Hepatocyte (in vitro differentiated cells): ENCODE results near the gene ZKSCAN2. TPM values are rescaled to one million over a fixed set of nuclear protein-coding genes. Genes with fewer than 3 reads are reported as not detected.

ENCODE experiments used
- DNase-seq: peaks from one replicate; pipeline ENCODE4 v3.0.0-alpha.2; 2016; ENCODE audit warnings: low spot score
- H2AFZ ChIP-seq: fragments of 200-600 bp; sonication (generic); 2 replicates; pipeline ENCODE4 v1.6.0; 2016; ENCODE audit warnings: antibody characterized with exemption, mild to moderate bottlenecking
- H3K27ac ChIP-seq: fragments of 200-600 bp; sonication (generic); 2 replicates; pipeline ENCODE4 v1.5.1; 2016; ENCODE audit warnings: mild to moderate bottlenecking
- H3K27me3 ChIP-seq: fragments of 200-600 bp; sonication (generic); 2 replicates; pipeline ENCODE4 v1.6.1; 2016
- H3K36me3 ChIP-seq: fragments of 200-600 bp; sonication (generic); replicated peaks from 2 replicates; pipeline ENCODE4 v1.5.1; 2016; ENCODE audit warnings: low read depth; ENCODE audit not compliant: insufficient read depth
- H3K4me1 ChIP-seq: fragments of 200-600 bp; sonication (generic); 2 replicates; pipeline ENCODE4 v1.5.1; 2016; ENCODE audit warnings: mild to moderate bottlenecking, moderate library complexity; ENCODE audit not compliant: insufficient read depth
- H3K4me2 ChIP-seq: fragments of 200-600 bp; sonication (generic); 2 replicates; pipeline ENCODE4 v1.6.0; 2016
- H3K4me3 ChIP-seq: fragments of 200-600 bp; sonication (generic); 2 replicates; pipeline ENCODE4 v1.5.1; 2016; ENCODE audit warnings: mild to moderate bottlenecking
- H3K79me2 ChIP-seq: fragments of 200-600 bp; sonication (generic); 2 replicates; pipeline ENCODE4 v1.6.0; 2017; ENCODE audit warnings: mild to moderate bottlenecking
- H3K9me2 ChIP-seq: fragments of 200-600 bp; sonication (generic); replicated peaks from 2 replicates; pipeline ENCODE4 v1.6.0; 2017; ENCODE audit warnings: mild to moderate bottlenecking; ENCODE audit not compliant: insufficient read depth
- H3K9me3 ChIP-seq: fragments of 200-600 bp; sonication (generic); 2 replicates; pipeline ENCODE4 v1.5.1; 2016; ENCODE audit warnings: low read depth, mild to moderate bottlenecking
- H4K20me1 ChIP-seq: fragments of 200-600 bp; sonication (generic); 2 replicates; pipeline ENCODE4 v1.6.0; 2016; ENCODE audit warnings: mild to moderate bottlenecking; ENCODE audit not compliant: insufficient read depth, poor library complexity, severe bottlenecking
- CTCF ChIP-seq: fragments of 200-600 bp; sonication (generic); IDR thresholded peaks from 2 replicates; pipeline ENCODE4 v1.5.1; 2016; ENCODE audit warnings: antibody characterized with exemption, mild to moderate bottlenecking; ENCODE audit not compliant: poor library complexity
- EZH2 ChIP-seq: fragments of 200-600 bp; sonication (generic); IDR thresholded peaks from 2 replicates; pipeline ENCODE4 v1.6.1; 2016; ENCODE audit warnings: antibody characterized with exemption, mild to moderate bottlenecking, borderline replicate concordance
- EZH2phosphoT487 ChIP-seq: fragments of 200-600 bp; sonication (generic); IDR thresholded peaks from one replicate; pipeline ENCODE4 v1.6.1; 2018; ENCODE audit warnings: antibody characterized with exemption, mild to moderate bottlenecking, low read depth, moderate library complexity; ENCODE audit not compliant: unreplicated experiment, severe bottlenecking
- WGBS: methylation state at CpG from one replicate; pipeline ENCODE4 v1.1.6; 2016; ENCODE audit warnings: low lambda C conversion rate; ENCODE audit errors: missing lambda C conversion rate; 5-methylcytosine and 5-hydroxymethylcytosine counted together
- polyA plus RNA-seq: library from polyadenylated mRNA; unstranded; fragments of >200 nt; fragmentation: Nextera tagmentation; extraction: Ambion mirVana; gene quantifications from 2 replicates; pipeline ENCODE4 v1.2.1, GENCODE V29; 2016
- total RNA-seq: library from RNA; depleted of rRNA; stranded (reverse); fragments of >200 nt; gene quantifications from 2 replicates; pipeline ENCODE4 v1.2.3, GENCODE V29; 2014

Gene ZKSCAN2
- total and polyA plus RNA-seq, 2 experiments from 2014 or later, result 2.5 to 8.0 TPM

GRCh38 chr16:25219070-25219737 lies 38.4 kb downstream of the ZKSCAN2 start:
- WGBS, result 92% methylated on average over 3 of the region's 3 CpGs
- H3K9me3 ChIP-seq, result no peaks in the 10 kb centered on the region
- no peaks in the 10 kb centered on the region for H3K4me1 ChIP-seq
- H3K9me2 ChIP-seq, result no peaks in the 10 kb centered on the region
- DNase-seq, result no peak
- TF ChIP-seq EZH2phosphoT487 (no peak), EZH2 (no peak), CTCF (no peak)
- H3K27ac ChIP-seq, result no peak overlapping the region
- no peak overlapping the region for H2AFZ ChIP-seq
- H3K79me2 ChIP-seq, result no peaks in the 10 kb centered on the region
- no peak overlapping the region for H3K4me3 ChIP-seq
- H3K36me3 ChIP-seq, result no peaks in the 10 kb centered on the region
- H4K20me1 ChIP-seq, result no peaks in the 10 kb centered on the region
- no peaks in the 10 kb centered on the region for H3K27me3 ChIP-seq
- no peak overlapping the region for H3K4me2 ChIP-seq

DNA sequence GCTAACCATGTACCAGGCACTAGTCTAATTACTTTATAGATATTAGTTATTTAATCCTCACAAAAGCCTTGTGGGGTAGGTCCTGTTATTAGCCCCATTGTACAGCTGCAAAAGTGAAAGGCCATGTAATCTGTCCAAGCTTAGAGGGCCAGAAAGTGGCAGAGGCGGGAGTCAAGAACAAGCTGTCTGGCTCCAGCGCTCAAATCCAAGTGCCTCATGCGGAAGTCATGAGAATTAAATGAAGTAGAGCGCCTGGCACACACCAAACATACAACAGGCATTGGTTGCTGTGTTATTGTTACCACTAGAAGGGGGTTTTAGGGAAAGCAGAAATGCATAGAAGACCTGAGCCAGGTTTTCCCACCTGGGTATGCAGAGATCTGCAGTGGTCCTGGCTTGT lies 39.7 kb downstream of the ZKSCAN2 start:
- no peaks in the 10 kb centered on the region for H4K20me1 ChIP-seq
- H3K27ac ChIP-seq, result no peak overlapping the region

GRCh38 chr16:25217112-25217511 lies 40.5 kb downstream of the ZKSCAN2 start:
- Histone ChIP-seq H3K36me3 (no peaks in the 10 kb centered on the region), H2AFZ (no peak overlapping the region), H3K9me3 (no peaks in the 10 kb centered on the region), H3K4me2 (no peak overlapping the region), H3K9me2 (no peaks in the 10 kb centered on the region), H3K4me1 (no peaks in the 10 kb centered on the region), H3K27me3 (no peaks in the 10 kb centered on the region), H4K20me1 (no peaks in the 10 kb centered on the region), H3K4me3 (no peak overlapping the region), H3K27ac (no peak overlapping the region), H3K79me2 (no peaks in the 10 kb centered on the region)
- TF ChIP-seq EZH2phosphoT487, result no peak
- no peak for TF ChIP-seq CTCF
- TF ChIP-seq EZH2, result no peak
- WGBS, result 88% methylated on average over 17 of the region's 17 CpGs
- no peak for DNase-seq

More for the DNA sequence above, 39.7 kb downstream of the ZKSCAN2 start:
- Histone ChIP-seq H3K4me1 (no peaks in the 10 kb centered on the region), H3K4me2 (no peak overlapping the region), H3K27me3 (no peaks in the 10 kb centered on the region), H3K9me3 (no peaks in the 10 kb centered on the region), H3K9me2 (no peaks in the 10 kb centered on the region), H3K36me3 (no peaks in the 10 kb centered on the region), H3K79me2 (no peaks in the 10 kb centered on the region), H3K4me3 (no peak overlapping the region), H2AFZ (no peak overlapping the region)
- TF ChIP-seq EZH2 (no peak), EZH2phosphoT487 (no peak)
- WGBS, result 98% methylated on average over 4 of the region's 4 CpGs
- DNase-seq, result no peak

GRCh38 chr16:25213709-25214397 lies 43.8 kb downstream of the ZKSCAN2 start:
- no peaks in the 10 kb centered on the region for H4K20me1 ChIP-seq

More at GRCh38 chr16:25213709-25214397, 43.8 kb downstream of the ZKSCAN2 start:
- Histone ChIP-seq H3K4me3 (no peak overlapping the region), H3K4me2 (no peak overlapping the region), H2AFZ (no peak overlapping the region), H3K79me2 (no peaks in the 10 kb centered on the region), H3K9me2 (no peaks in the 10 kb centered on the region), H3K9me3 (no peaks in the 10 kb centered on the region), H3K36me3 (no peaks in the 10 kb centered on the region), H3K27me3 (no peaks in the 10 kb centered on the region), H3K27ac (no peak overlapping the region), H3K4me1 (no peaks in the 10 kb centered on the region)
- no peak for TF ChIP-seq EZH2
- no peak for DNase-seq
- WGBS, result 30% methylated on average over 6 of the region's 6 CpGs
